ENCODE measurements around the gene TCF20. TPM values are rescaled to one million over a fixed set of nuclear protein-coding genes. Genes with fewer than 3 reads are reported as not detected.

Gene TCF20
- total RNA-seq, 1 donor from 2014 or later: 27.6 TPM

DNA sequence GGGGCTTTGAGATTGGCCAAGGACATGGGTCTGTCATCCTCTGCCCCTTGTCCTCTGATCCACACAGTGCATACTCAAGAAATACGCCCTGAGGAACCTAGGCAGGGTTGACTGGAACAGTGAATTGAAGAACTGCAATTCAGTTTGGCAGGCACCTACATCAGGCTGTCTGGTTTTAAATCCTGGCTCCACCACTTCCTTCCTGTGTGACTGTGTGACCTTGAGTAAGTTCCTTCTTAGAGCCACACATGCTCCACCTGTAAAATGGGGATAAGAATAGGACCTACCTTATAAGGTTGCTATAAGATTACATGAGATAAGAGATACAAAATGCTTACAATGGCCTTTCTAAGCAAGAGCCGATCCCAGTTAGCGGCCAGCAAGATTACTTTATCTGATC lies 15.8 kb upstream of the TCF20 start:
- TF ChIP-seq, protein P1, sequence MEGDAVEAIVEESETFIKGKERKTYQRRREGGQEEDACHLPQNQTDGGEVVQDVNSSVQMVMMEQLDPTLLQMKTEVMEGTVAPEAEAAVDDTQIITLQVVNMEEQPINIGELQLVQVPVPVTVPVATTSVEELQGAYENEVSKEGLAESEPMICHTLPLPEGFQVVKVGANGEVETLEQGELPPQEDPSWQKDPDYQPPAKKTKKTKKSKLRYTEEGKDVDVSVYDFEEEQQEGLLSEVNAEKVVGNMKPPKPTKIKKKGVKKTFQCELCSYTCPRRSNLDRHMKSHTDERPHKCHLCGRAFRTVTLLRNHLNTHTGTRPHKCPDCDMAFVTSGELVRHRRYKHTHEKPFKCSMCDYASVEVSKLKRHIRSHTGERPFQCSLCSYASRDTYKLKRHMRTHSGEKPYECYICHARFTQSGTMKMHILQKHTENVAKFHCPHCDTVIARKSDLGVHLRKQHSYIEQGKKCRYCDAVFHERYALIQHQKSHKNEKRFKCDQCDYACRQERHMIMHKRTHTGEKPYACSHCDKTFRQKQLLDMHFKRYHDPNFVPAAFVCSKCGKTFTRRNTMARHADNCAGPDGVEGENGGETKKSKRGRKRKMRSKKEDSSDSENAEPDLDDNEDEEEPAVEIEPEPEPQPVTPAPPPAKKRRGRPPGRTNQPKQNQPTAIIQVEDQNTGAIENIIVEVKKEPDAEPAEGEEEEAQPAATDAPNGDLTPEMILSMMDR (conservative IDR thresholded peaks at IDR 0.05; ENCODE audit: low read depth, low read length): no peak
- no peak for DNase-seq (ENCODE audit: low read depth)
- no peak overlapping the region for H3K4me3 ChIP-seq (ENCODE audit: low read depth, low read length)

DNA sequence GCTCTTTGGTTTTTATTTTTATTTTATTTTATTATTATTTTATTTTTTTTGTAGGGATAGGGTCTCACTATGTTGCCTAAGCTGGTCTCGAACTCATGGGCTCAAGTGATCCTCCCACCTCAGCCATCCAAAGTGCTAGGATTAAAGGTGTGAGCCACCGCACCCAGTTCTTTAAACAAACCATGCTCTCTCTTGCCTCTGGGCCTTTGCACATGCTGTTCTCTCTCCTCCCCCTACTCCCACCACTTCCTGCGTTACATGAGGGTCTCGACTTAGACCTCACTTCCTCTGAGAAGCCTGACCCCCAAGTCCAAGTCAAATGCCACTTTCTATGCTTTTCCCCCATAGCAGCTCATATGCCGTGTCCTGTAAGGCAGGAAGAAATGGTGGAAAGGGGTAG lies 15.2 kb upstream of the TCF20 start:
- TF ChIP-seq, protein P1 (conservative IDR thresholded peaks at IDR 0.05; ENCODE audit: low read depth, low read length): no peak
- H3K4me3 ChIP-seq (ENCODE audit: low read depth, low read length): no peak overlapping the region
- DNase-seq (ENCODE audit: low read depth): no peak

DNA sequence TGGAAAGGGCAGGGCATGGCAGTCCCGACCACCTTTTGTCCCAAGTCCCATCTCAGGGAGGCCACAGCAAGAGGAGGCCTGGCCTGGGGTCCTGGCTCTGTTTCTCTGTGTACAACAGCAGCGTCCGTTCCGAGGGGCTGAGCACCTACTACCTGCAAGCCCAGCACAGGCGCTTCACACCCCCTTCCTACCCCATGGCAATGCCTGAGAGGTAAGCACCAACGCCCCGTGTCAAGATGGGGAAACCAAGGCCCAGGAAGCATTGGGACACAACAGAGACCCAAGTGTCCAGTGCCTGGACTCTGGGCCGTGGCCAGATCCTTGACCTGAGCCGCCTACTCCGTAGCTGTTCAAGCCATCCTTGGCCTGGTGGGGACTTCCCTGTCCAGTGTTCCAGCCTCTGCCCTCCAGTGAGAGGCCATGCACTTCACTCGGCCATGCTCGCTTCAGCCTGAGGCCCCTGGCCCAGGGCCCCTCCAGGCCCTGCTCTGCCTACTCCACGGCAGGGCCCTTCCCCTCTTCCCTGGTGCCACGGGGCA lies 14.3 kb upstream of the TCF20 start:
- TF ChIP-seq, protein P1 (conservative IDR thresholded peaks at IDR 0.05; ENCODE audit: low read depth, low read length): no peak
- no peak overlapping the region for H3K4me3 ChIP-seq (ENCODE audit: low read depth, low read length)
- no peak for DNase-seq (ENCODE audit: low read depth)

DNA sequence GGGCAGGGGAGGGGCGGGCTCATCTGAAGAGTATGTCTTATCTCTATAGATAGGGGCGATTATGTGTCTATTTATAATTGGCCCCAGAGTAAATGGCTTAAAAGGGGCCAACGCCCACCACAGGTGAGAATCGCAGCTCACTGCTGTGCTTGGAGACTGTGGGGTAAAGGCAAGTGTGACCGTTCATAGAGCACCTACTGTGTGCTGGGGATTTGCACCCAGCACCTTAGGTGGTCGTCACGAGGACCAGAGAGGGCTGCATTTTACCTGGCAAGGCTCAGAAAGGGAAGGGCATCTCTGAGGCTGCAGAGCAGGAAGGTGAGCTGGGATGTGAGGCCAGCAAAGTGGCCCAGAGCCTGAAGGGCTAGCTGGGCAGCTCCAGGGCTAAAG lies 13.7 kb upstream of the TCF20 start:
- TF ChIP-seq, protein P1 (conservative IDR thresholded peaks at IDR 0.05; ENCODE audit: low read depth, low read length): no peak
- H3K4me3 ChIP-seq (ENCODE audit: low read depth, low read length): no peak overlapping the region
- DNase-seq (ENCODE audit: low read depth): no peak

DNA sequence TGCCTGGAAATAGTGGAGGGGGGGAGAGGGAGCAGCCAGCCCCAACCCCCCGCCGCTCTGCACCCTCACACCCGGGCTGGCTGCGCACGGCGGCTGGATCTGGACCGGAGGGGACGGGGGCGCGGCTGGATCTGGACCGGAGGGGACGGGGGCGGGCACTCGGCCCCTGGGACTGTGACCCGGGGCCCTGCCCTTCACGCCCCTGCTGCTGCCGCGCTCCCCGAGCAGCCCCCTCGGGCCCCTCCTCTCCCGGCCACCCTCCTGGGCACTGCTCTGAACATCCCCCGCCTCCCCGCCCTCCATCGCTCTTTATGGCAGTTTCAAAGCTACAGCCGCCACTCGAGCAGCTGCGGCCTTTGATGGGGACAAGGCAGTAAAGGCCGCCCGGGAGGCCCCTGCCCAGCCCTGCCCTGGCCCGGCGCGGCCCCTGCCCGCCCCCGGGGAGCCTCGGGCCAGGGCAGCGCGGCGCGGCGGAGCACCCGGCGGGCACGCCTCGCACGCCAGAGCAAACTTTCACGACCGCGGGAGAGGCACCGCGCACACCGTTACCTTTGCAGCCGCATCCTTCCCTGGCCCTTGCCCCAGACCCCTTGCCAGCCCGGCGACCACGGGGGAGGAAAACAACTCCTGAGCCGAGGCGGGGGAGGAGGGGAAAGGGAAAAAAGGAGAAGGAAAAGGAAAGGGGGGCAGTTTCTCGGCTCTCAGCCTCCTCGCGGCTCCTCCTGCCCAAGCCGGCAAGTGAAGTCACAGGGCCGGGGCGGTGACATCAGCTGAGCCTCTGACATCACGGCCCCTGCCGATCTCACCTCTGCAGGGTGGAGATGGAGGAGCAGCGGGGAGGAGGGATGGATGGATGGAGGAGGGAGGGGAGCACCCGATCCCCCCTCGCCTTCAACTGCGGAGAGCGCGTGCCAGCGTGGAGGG lies 13.1 kb upstream of the TCF20 start:
- TF ChIP-seq, protein P1 (conservative IDR thresholded peaks at IDR 0.05; ENCODE audit: low read depth, low read length): no peak
- peak overlapping the region; percentile 35 for H3K4me3 ChIP-seq (ENCODE audit: low read depth, low read length)
- no peak for DNase-seq (ENCODE audit: low read depth)

DNA sequence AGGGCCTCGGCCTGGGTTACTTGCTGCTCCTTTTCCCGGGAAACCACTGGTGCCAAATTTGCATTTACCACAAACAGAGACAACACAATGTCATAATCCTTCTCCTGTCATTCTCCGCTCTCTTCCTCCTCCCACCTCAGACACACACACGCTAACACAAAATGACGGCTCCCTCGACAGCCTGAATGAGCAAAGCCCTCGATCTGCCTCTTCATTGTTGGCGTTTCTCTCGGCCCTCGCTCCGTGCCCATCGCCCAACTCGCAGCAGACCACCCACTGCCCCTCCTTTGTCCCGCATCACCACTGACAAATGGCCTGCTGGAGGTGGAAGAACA lies 12.5 kb upstream of the TCF20 start:
- DNase-seq (ENCODE audit: low read depth): no peak
- no peak overlapping the region for H3K4me3 ChIP-seq (ENCODE audit: low read depth, low read length)
- TF ChIP-seq, protein P1 (conservative IDR thresholded peaks at IDR 0.05; ENCODE audit: low read depth, low read length): no peak
